Endothelial cell of umbilical vein (primary cell): ENCODE measurements around the gene UBE2E3. TPM values are rescaled to one million over a fixed set of nuclear protein-coding genes. Genes with fewer than 3 reads are reported as not detected.

ENCODE experiments used
- BruUV-seq: library from RNA; stranded (reverse); fragments of 400-500 nt; replicated peaks from 2 replicates; lab custom pipeline; 2021; lab: Mats Ljungman, UMichigan
- CTCF ChIA-PET: fragments of 300-600, 350-600 bp; sonication (Branson Sonifier 250); formaldehyde crosslinking; loops from one replicate; lab custom pipeline; 2021; ENCODE audit warnings: antibody characterized with exemption, inconsistent platforms; lab: Charles Lee
- POLR2A ChIA-PET: fragments of 300-600, 350-600 bp; sonication (Branson Sonifier 250); formaldehyde crosslinking; loops from one replicate; lab custom pipeline; 2021; ENCODE audit warnings: antibody characterized with exemption, inconsistent platforms; lab: Charles Lee
- DNase-seq: peaks from one replicate; pipeline ENCODE4 v3.0.0-alpha.2; 2011; ENCODE audit warnings: low read depth, low spot score
- FAIRE-seq: peaks from 2 replicates; lab custom pipeline; 2011; peaks lifted over from hg19 to GRCh38; lab: Jason Lieb, UNC
- H2AFZ ChIP-seq: 2 replicates; pipeline ENCODE4 v1.6.0; 2012; ENCODE audit warnings: low read depth, low read length, control low read depth, inconsistent platforms
- H3K27ac ChIP-seq: 2 replicates; pipeline ENCODE4 v1.5.1; 2011; ENCODE audit warnings: low read depth, mild to moderate bottlenecking, control low read depth, low read length, moderate library complexity; ENCODE audit not compliant: insufficient read depth
- H3K27me3 ChIP-seq, 2 experiments: 2 replicates each; pipeline versions ENCODE4 v1.6.0 to v1.6.1; 2011; ENCODE audit warnings: low read length in 2 of 2, mixed read lengths in 1 of 2; ENCODE audit not compliant: control insufficient read depth in 2 of 2, insufficient read depth in 2 of 2
- H3K36me3 ChIP-seq, 2 experiments: 2 replicates in 1 of 2; 3 replicates in 1 of 2; pipeline ENCODE4 v1.5.1; 2011; ENCODE audit warnings: low read length in 2 of 2, mild to moderate bottlenecking in 1 of 2, moderate library complexity in 1 of 2; ENCODE audit not compliant: control insufficient read depth in 2 of 2, insufficient read depth in 2 of 2; ENCODE audit errors: extremely low read depth in 1 of 2
- H3K4me1 ChIP-seq: 3 replicates; pipeline ENCODE4 v1.5.1; 2011; ENCODE audit warnings: mild to moderate bottlenecking, low read length; ENCODE audit not compliant: control insufficient read depth, insufficient read depth; ENCODE audit errors: extremely low read depth
- H3K4me2 ChIP-seq: 2 replicates; pipeline ENCODE4 v1.6.1; 2011; ENCODE audit warnings: low read length, control low read depth, mixed read lengths; ENCODE audit not compliant: insufficient read depth
- H3K4me3 ChIP-seq, 3 experiments: fragments of 200-600 bp in 1 of 3; sonication (generic), shearing (Covaris generic) in 1 of 3; replicated peaks in 1 of 3; 2 replicates each; pipeline ENCODE4 v1.5.1; 2011 to 2016; ENCODE audit warnings: control low read depth in 3 of 3, low read length in 3 of 3, mild to moderate bottlenecking in 2 of 3, inconsistent platforms in 1 of 3, low read depth in 1 of 3, moderate library complexity in 1 of 3; ENCODE audit not compliant: insufficient read depth in 1 of 3
- H3K79me2 ChIP-seq: 2 replicates; pipeline ENCODE4 v1.6.0; 2012; ENCODE audit warnings: low read length, inconsistent platforms; ENCODE audit not compliant: control insufficient read depth, insufficient read depth
- H3K9ac ChIP-seq: replicated peaks from 2 replicates; pipeline ENCODE3; 2011; ENCODE audit warnings: low read length, control low read depth; ENCODE audit not compliant: insufficient read depth; ENCODE audit errors: extremely low read depth
- H3K9me1 ChIP-seq: replicated peaks from 3 replicates; pipeline ENCODE4 v1.6.0; 2011; ENCODE audit warnings: mild to moderate bottlenecking, low read length; ENCODE audit not compliant: control insufficient read depth, insufficient read depth; ENCODE audit errors: extremely low read depth
- H3K9me3 ChIP-seq: replicated peaks from 2 replicates; pipeline ENCODE4 v1.5.1; 2012; ENCODE audit warnings: low read length, inconsistent platforms; ENCODE audit not compliant: control insufficient read depth, insufficient read depth
- H4K20me1 ChIP-seq: replicated peaks from 2 replicates; pipeline ENCODE3; 2011; ENCODE audit warnings: mild to moderate bottlenecking, low read length; ENCODE audit not compliant: control insufficient read depth, insufficient read depth; ENCODE audit errors: extremely low read depth
- EZH2 ChIP-seq: IDR thresholded peaks from 2 replicates; pipeline ENCODE4 v1.6.1; 2012; ENCODE audit warnings: borderline replicate concordance, low read depth, mild to moderate bottlenecking, moderate library complexity, low read length, inconsistent platforms; ENCODE audit not compliant: severe bottlenecking
- GATA2 ChIP-seq: IDR thresholded peaks from 2 replicates; pipeline ENCODE4 v1.7.0; 2011; ENCODE audit warnings: low read depth, mild to moderate bottlenecking, moderate library complexity, mixed read lengths, low read length; ENCODE audit not compliant: insufficient read length, insufficient read depth
- dilution Hi-C: fragments of 300-500 bp; cut with MboI; formaldehyde crosslinking; loops from one replicate; pipeline ENCODE4 v1.15.0; 2019; ENCODE audit warnings: low sequenced_read_pairs; ENCODE audit not compliant: extremely low pct_ligation_motif_present
- intact Hi-C: fragments of 100-400 bp; cut with micrococcal nuclease; formaldehyde crosslinking; loops from one replicate; pipeline ENCODE4 v1.10.0; 2022
- polyA plus RNA-seq, 4 experiments: library from polyadenylated mRNA; depleted of rRNA in 3 of 4; stranded (reverse) in 3 of 4; unstranded in 1 of 4; fragments of >200 nt; gene quantifications; 2 replicates each; pipeline versions ENCODE4 v1.2.1 to v1.2.3, GENCODE V29; 2011 to 2012; ENCODE audit warnings: missing spikeins in 1 of 4
- total RNA-seq: library from RNA; stranded (reverse); gene quantifications from 2 replicates; pipeline ENCODE4 v1.2.3, GENCODE V29; 2021
- TF ChIP-seq, protein P1 (sequence below), 2 donors: IDR thresholded peaks; 1 replicate in 1 of 2; 2 replicates in 1 of 2; pipeline ENCODE4 v1.5.1; 2011; ENCODE audit warnings: low read length in 2 of 2, mild to moderate bottlenecking in 2 of 2, moderate library complexity in 2 of 2, control low read depth in 1 of 2, inconsistent platforms in 1 of 2, low read depth in 1 of 2; ENCODE audit not compliant: insufficient read depth in 1 of 2; ENCODE audit errors: extremely low read depth in 1 of 2

UBE2E3 gene
- total and polyA plus RNA-seq, 2 donors (not counting 3 experiments of a cell fraction or from before 2014, with no cell fraction given): 81.5 to 107 TPM

DNA sequence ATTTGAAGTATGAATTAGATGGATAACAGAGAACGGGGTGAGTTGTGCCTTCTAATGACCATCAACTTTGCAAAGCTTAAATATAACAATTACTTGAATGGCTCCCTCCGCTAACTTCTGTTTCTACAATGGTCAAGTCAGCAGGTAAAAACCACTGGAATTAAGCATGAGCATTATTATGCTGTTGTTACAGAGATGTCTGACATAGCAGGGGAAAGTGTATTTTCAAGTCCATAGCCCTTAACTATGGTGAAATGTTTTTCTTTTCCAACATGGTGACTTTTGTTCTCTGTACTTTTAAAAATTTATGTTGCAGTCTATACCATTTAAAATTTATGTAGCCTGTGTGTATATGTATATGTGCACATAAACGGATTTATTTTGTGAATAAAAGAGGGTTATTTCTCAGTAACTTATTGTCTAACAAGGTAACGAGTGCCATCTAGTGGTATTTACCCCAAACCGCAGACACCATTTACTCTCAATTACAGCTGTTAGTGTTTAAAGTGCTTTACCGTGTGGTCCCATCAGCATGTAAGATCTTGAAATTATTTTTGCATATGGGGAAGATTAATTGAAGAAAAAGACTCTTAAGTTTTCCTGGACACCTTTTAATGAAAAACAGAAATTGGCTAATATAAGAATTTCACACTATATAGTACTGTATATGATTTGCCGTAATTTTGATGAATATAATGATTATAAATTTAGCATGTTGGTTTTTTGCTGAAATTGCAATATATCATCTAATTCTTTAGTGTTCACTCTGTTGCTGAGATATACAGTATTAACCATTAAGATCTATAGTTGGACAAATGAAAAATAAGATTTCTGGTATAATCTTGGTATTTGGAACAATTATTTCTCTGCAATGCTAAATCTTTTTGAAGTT is 78.2 kb downstream of the UBE2E3 start:
- Histone ChIP-seq H2AFZ (no peak overlapping the region), H3K9me1 (no peaks in the 10 kb centered on the region), H3K79me2 (peaks cover 31% of the 10 kb centered on the region), H3K4me3 (no peak overlapping the region), H3K36me3 (no peaks in the 10 kb centered on the region), H4K20me1 (no peaks in the 10 kb centered on the region), H3K27ac (no peak overlapping the region), H3K9ac (no peak overlapping the region), H3K27me3 (no peaks in the 10 kb centered on the region), H3K4me1 (no peaks in the 10 kb centered on the region), H3K4me2 (no peak overlapping the region), H3K9me3 (no peaks in the 10 kb centered on the region)
- TF ChIP-seq, protein P1, sequence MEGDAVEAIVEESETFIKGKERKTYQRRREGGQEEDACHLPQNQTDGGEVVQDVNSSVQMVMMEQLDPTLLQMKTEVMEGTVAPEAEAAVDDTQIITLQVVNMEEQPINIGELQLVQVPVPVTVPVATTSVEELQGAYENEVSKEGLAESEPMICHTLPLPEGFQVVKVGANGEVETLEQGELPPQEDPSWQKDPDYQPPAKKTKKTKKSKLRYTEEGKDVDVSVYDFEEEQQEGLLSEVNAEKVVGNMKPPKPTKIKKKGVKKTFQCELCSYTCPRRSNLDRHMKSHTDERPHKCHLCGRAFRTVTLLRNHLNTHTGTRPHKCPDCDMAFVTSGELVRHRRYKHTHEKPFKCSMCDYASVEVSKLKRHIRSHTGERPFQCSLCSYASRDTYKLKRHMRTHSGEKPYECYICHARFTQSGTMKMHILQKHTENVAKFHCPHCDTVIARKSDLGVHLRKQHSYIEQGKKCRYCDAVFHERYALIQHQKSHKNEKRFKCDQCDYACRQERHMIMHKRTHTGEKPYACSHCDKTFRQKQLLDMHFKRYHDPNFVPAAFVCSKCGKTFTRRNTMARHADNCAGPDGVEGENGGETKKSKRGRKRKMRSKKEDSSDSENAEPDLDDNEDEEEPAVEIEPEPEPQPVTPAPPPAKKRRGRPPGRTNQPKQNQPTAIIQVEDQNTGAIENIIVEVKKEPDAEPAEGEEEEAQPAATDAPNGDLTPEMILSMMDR (IDR thresholded peaks at IDR 0.05; ENCODE audit: extremely low read depth in 1 of 2, insufficient read depth in 1 of 2, low read depth in 1 of 2, low read length in 2 of 2): peak; percentile 35 to 43
- no peak for TF ChIP-seq GATA2
- TF ChIP-seq EZH2: no peak
- peak; percentile 53 for DNase-seq
- intact Hi-C loops (loop anchor here (1.0 to 5.0 kb wide), 3 partner anchors 76 to 933 kb away; partner anchors contain the start of gene UBE2E3), dilution Hi-C loops (no loop called here)
- CTCF ChIA-PET: interaction anchor here (0.6 to 6.9 kb wide), 26 partner anchors 8 to 1075 kb away, joined by 3 to 121 read pairs (median 5); partner anchors contain the start of gene UBE2E3
- no TSS peak for BruUV-seq
- POLR2A ChIA-PET: no interaction called here
- no peak for FAIRE-seq

DNA sequence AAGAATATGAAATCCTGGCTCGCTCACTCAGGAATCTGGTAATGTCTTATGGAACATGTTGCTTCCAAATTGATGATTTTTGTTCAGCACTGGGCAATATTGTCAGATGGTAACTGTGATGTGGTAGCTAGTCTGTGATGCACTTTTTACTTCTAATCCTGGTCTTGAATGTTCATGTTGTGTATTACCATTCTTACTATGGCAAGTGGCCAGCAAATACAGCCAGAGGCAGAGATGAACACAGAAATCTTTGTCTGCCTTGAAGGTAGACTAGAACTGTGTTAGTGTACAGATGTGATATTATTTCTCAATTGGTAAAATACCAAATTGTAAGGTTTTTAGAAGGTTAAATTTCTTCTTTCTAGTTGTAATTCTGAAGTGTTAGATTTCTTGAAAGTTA is 83.3 kb downstream of the UBE2E3 start:
- DNase-seq (no peak), FAIRE-seq (no peak)
- ChIA-PET CTCF (interaction anchor here (1.6 to 6.9 kb wide), 2 partner anchors 13 to 939 kb away, joined by 6 to 121 read pairs; no protein-coding TSS in a partner anchor), POLR2A (no interaction called here)
- no peaks in the 10 kb centered on the region for H3K9me1 ChIP-seq
- peaks cover 0 to 3% of the 10 kb centered on the region in 2 experiments for H3K36me3 ChIP-seq
- BruUV-seq: no TSS peak
- H3K79me2 ChIP-seq: peaks cover 9% of the 10 kb centered on the region
- no peak overlapping the region for H3K4me2 ChIP-seq
- H3K4me3 ChIP-seq: no peak overlapping the region
- no peak for TF ChIP-seq EZH2
- TF ChIP-seq, protein P1 (IDR thresholded peaks at IDR 0.05; ENCODE audit: extremely low read depth in 1 of 2, insufficient read depth in 1 of 2, low read depth in 1 of 2, low read length in 2 of 2): no peak
- no peaks in the 10 kb centered on the region for H3K27me3 ChIP-seq
- dilution Hi-C loops: no loop called here
- H3K4me1 ChIP-seq: no peaks in the 10 kb centered on the region
- intact Hi-C loops: no loop called here
- H3K9ac ChIP-seq: no peak overlapping the region
- no peak overlapping the region for H2AFZ ChIP-seq
- no peaks in the 10 kb centered on the region for H4K20me1 ChIP-seq
- H3K27ac ChIP-seq: no peak overlapping the region
- H3K9me3 ChIP-seq: no peaks in the 10 kb centered on the region
